Nephron (organoid): ENCODE data around the gene NPC1.
A peak's percentile ranks its signal among the peaks of the same experiment; 100 is the strongest.

Experiments used
- H3K27ac Mint-ChIP-seq, 3 experiments: 2 replicates each; pipeline ENCODE4 v1.8.0; 2020; ENCODE audit warnings: mixed read lengths in 3 of 3, mild to moderate bottlenecking in 2 of 3, moderate library complexity in 1 of 3
- H3K27me3 Mint-ChIP-seq: 2 replicates; pipeline ENCODE4 v1.8.0; 2021; ENCODE audit warnings: low read depth, mild to moderate bottlenecking, moderate library complexity, mixed read lengths
- H3K36me3 Mint-ChIP-seq: 2 replicates; pipeline ENCODE4 v1.8.0; 2020; ENCODE audit warnings: low read depth, mixed read lengths
- H3K4me1 Mint-ChIP-seq: 2 replicates; pipeline ENCODE4 v1.8.0; 2020; ENCODE audit warnings: mixed read lengths
- H3K4me3 Mint-ChIP-seq, 3 experiments: 2 replicates each; pipeline ENCODE4 v1.8.0; 2020; ENCODE audit warnings: mild to moderate bottlenecking in 3 of 3, mixed read lengths in 3 of 3, moderate library complexity in 2 of 3
- H3K9me3 Mint-ChIP-seq: 2 replicates; pipeline ENCODE4 v1.8.0; 2020; ENCODE audit warnings: mixed read lengths
- CTCF ChIP-seq, 3 experiments: fragments of 200-600 bp; sonication (generic); IDR thresholded peaks; one replicate each; pipeline ENCODE4 v1.5.0; 2021; ENCODE audit warnings: antibody characterized with exemption in 3 of 3; ENCODE audit not compliant: unreplicated experiment in 3 of 3

The NPC1 gene

GRCh38 chr18:23623040-23623439, 36.7 kb upstream of the NPC1 start:
- Mint-ChIP-seq H3K4me3 (no peak overlapping the region), H3K4me1 (peaks cover 4% of the 10 kb centered on the region), H3K27me3 (peaks cover 44% of the 10 kb centered on the region), H3K27ac (no peak overlapping the region), H3K36me3 (no peaks in the 10 kb centered on the region), H3K9me3 (no peaks in the 10 kb centered on the region)
- no peak for TF ChIP-seq CTCF (IDR thresholded peaks at IDR 0.05; ENCODE audit: unreplicated experiment in 3 of 3)

GRCh38 chr18:23619388-23619881, 33.1 kb upstream of the NPC1 start:
- Mint-ChIP-seq H3K27me3 (peaks cover 47% of the 10 kb centered on the region), H3K9me3 (no peaks in the 10 kb centered on the region), H3K27ac (no peak overlapping the region), H3K4me3 (peak overlapping the region; percentile 71 to 74 (median 73)), H3K36me3 (no peaks in the 10 kb centered on the region), H3K4me1 (peaks cover 9% of the 10 kb centered on the region)
- no peak for TF ChIP-seq CTCF (IDR thresholded peaks at IDR 0.05; ENCODE audit: unreplicated experiment in 3 of 3)

- H3K9me3 Mint-ChIP-seq: no peaks in the 10 kb centered on the region
- H3K4me1 Mint-ChIP-seq: peaks cover 9% of the 10 kb centered on the region
- TF ChIP-seq CTCF (IDR thresholded peaks at IDR 0.05; ENCODE audit: unreplicated experiment in 3 of 3): no peak
- peak overlapping the region in 1 of 3 experiments; percentile 44 for H3K27ac Mint-ChIP-seq
- H3K27me3 Mint-ChIP-seq: peaks cover 47% of the 10 kb centered on the region
- H3K36me3 Mint-ChIP-seq: no peaks in the 10 kb centered on the region
- H3K4me3 Mint-ChIP-seq: peak overlapping the region; percentile 68 to 73 (median 71)
Observed at GRCh38 chr18:23618862-23619387, 32.6 kb upstream of the NPC1 start.

GRCh38 chr18:23617412-23618014, 31.2 kb upstream of the NPC1 start:
- TF ChIP-seq CTCF (IDR thresholded peaks at IDR 0.05; ENCODE audit: unreplicated experiment in 3 of 3): no peak
- peaks cover 44% of the 10 kb centered on the region for H3K27me3 Mint-ChIP-seq
- no peaks in the 10 kb centered on the region for H3K36me3 Mint-ChIP-seq
- H3K4me3 Mint-ChIP-seq: peak overlapping the region; percentile 17 to 60 (median 18)
- peak overlapping the region in 1 of 3 experiments; percentile 48 for H3K27ac Mint-ChIP-seq
- H3K4me1 Mint-ChIP-seq: peaks cover 9% of the 10 kb centered on the region
- no peaks in the 10 kb centered on the region for H3K9me3 Mint-ChIP-seq

- TF ChIP-seq CTCF (IDR thresholded peaks at IDR 0.05; ENCODE audit: unreplicated experiment in 3 of 3): no peak
- peaks cover 9% of the 10 kb centered on the region for H3K4me1 Mint-ChIP-seq
- no peaks in the 10 kb centered on the region for H3K36me3 Mint-ChIP-seq
- no peak overlapping the region for H3K4me3 Mint-ChIP-seq
- H3K27me3 Mint-ChIP-seq: peaks cover 33% of the 10 kb centered on the region
- no peak overlapping the region for H3K27ac Mint-ChIP-seq
- H3K9me3 Mint-ChIP-seq: no peaks in the 10 kb centered on the region
Observed at GRCh38 chr18:23616258-23616657, 30.0 kb upstream of the NPC1 start.

GRCh38 chr18:23614891-23615290, 28.6 kb upstream of the NPC1 start:
- peaks cover 9% of the 10 kb centered on the region for H3K4me1 Mint-ChIP-seq
- H3K4me3 Mint-ChIP-seq: no peak overlapping the region
- H3K36me3 Mint-ChIP-seq: no peaks in the 10 kb centered on the region
- no peaks in the 10 kb centered on the region for H3K9me3 Mint-ChIP-seq
- no peak overlapping the region for H3K27ac Mint-ChIP-seq
- H3K27me3 Mint-ChIP-seq: peaks cover 20% of the 10 kb centered on the region
- TF ChIP-seq CTCF (IDR thresholded peaks at IDR 0.05; ENCODE audit: unreplicated experiment in 3 of 3): no peak
